COLO829 (cell line): ENCODE results near the gene NBEAL2.
"Not testable (repeated sequence)": the region's sequence is repeated elsewhere in the genome, so short reads cannot be mapped to it uniquely, and the experiment has no call there.

Experiments
- DNase-seq: peaks from one replicate; pipeline ENCODE4 v3.0.0; 2012; ENCODE audit warnings: low spot score

The NBEAL2 gene

GRCh38 chr3:47012342-47013230 is 33.1 kb downstream of the NBEAL2 start:
- DNase-seq: no peak

GRCh38 chr3:47013231-47013630 is 33.8 kb downstream of the NBEAL2 start:
- no peak for DNase-seq

GRCh38 chr3:47014036-47014435 is 34.6 kb downstream of the NBEAL2 start:
- no peak for DNase-seq

- no peak for DNase-seq
These were observed 35.7 kb downstream of the NBEAL2 start for GRCh38 chr3:47015151-47015550.

- DNase-seq: no peak
These were observed 36.8 kb downstream of the NBEAL2 start for GRCh38 chr3:47016086-47016933.

- peak; percentile 42 for DNase-seq
These were observed 37.5 kb downstream of the NBEAL2 start for GRCh38 chr3:47016934-47017435.

- no peak for DNase-seq
These were observed 38.2 kb downstream of the NBEAL2 start for GRCh38 chr3:47017504-47018268.

GRCh38 chr3:47018269-47018611 is 38.8 kb downstream of the NBEAL2 start:
- no peak for DNase-seq

- no peak for DNase-seq
These were observed 39.7 kb downstream of the NBEAL2 start for GRCh38 chr3:47019201-47019600.

GRCh38 chr3:47020311-47020710 is 40.8 kb downstream of the NBEAL2 start:
- no peak for DNase-seq

- no peak for DNase-seq
These were observed 43.2 kb downstream of the NBEAL2 start for GRCh38 chr3:47022641-47023071.

- no peak for DNase-seq
These were observed 45.5 kb downstream of the NBEAL2 start for GRCh38 chr3:47024932-47025331.

- not testable (repeated sequence) for DNase-seq
These were observed 47.0 kb downstream of the NBEAL2 start for GRCh38 chr3:47026432-47026831.

- no peak for DNase-seq
These were observed 48.7 kb downstream of the NBEAL2 start for GRCh38 chr3:47028146-47028545.

GRCh38 chr3:47028667-47029066 is 49.2 kb downstream of the NBEAL2 start:
- no peak for DNase-seq

GRCh38 chr3:47031041-47031440 is 51.6 kb downstream of the NBEAL2 start:
- not testable (repeated sequence) for DNase-seq

GRCh38 chr3:47034868-47035489 is 55.5 kb downstream of the NBEAL2 start:
- DNase-seq: peak; percentile 66

- DNase-seq: no peak
These were observed 56.2 kb downstream of the NBEAL2 start for GRCh38 chr3:47035645-47036044.

GRCh38 chr3:47036145-47036544 is 56.7 kb downstream of the NBEAL2 start:
- DNase-seq: no peak

- DNase-seq: not testable (repeated sequence)
These were observed 57.8 kb downstream of the NBEAL2 start for GRCh38 chr3:47037302-47037701.

GRCh38 chr3:47041114-47041513 is 61.6 kb downstream of the NBEAL2 start:
- no peak for DNase-seq
